ENCODE data around the gene FCAMR. TPM values are rescaled to one million over a fixed set of nuclear protein-coding genes. Genes with fewer than 3 reads are reported as not detected.

FCAMR gene
- total RNA-seq, 1 donor: not detected

DNA sequence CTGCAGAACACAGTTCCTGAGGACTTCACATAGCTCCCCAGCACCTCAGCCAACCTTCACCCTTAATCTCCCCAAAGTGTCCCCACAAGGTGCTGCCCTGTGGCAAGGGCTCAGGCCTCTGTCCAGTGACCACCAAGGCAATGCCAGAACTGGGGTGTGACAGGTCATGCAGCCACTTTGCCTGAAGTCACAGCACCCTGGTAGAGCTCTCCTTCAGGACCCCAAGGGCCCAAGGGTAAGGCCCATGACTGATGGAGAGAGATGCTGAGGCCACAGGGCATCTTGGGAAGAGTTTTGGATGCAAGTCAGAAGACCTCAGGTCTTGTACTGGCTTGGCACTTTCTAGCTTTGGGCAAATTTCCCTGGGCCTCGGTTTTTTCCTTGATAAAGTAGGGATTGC, 47.7 kb downstream of the FCAMR start:
- H3K9me3 ChIP-seq (ENCODE audit: low read depth, low read length): no peaks in the 10 kb centered on the region
- H3K4me1 ChIP-seq (ENCODE audit: insufficient read depth, low read length): peaks cover 95% of the 10 kb centered on the region
- H3K4me3 ChIP-seq (ENCODE audit: low read length): peak overlapping the region; percentile 68
- H3K27me3 ChIP-seq (ENCODE audit: insufficient read depth, low read length): no peaks in the 10 kb centered on the region

DNA sequence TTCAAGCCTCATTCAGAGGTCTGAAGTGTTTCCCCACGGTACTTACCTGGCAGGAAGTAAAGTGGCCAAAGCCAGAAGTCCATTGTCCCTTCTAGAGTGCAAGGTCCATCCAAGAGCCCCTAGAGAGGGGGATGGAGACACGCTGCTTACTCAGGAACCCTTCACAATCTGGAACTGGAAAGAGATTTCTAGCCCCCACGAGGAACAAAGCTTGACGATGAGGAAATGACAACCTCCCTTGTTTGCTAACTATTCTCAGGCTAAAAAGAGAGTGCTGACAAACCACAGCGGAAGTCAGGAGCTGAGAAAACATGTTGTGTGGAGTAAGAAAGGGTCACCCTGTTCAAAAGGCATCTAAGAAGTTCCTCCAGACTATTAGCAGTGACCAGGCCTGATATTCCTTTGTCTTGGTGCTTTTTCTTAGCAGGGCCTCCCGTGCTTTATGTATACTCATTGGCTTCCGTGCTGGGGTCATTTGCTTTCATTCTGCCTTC, 48.4 kb downstream of the FCAMR start, which contains the start of gene FCMR:
Gene FCMR, minus strand, starts transcription at position 170 of the 494 bp plus-strand sequence. Its CDS starts 87 bp downstream, at position 83.
- peaks cover 95% of the 10 kb centered on the region for H3K4me1 ChIP-seq (ENCODE audit: insufficient read depth, low read length)
- H3K4me3 ChIP-seq (ENCODE audit: low read length): peak within 1 kb of the TSS; percentile 68
- no peaks in the 10 kb centered on the region for H3K27me3 ChIP-seq (ENCODE audit: insufficient read depth, low read length)
- no peaks in the 10 kb centered on the region for H3K9me3 ChIP-seq (ENCODE audit: low read depth, low read length)

DNA sequence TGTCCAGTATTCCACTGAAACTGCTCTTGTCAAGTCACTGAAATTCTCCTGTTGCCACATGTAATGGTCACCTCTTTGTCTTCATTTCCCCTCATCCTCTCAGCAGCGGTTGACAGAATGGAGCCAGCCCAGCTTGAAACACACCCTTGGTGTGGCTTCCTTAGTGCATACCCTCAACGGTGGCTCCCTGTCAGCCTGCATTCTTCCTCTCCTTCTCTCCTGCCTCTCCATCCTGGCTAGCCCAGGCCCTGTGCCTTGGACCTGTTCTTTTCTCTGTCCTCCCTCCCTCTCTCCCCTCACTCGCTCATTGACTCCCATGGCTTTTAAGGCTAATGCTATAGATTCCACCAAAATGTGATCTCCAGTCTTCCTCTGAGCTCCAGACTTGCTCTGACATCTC, 52.2 kb downstream of the FCAMR start:
- Histone ChIP-seq H3K9me3 (ENCODE audit: low read depth, low read length) (no peaks in the 10 kb centered on the region), H3K4me1 (ENCODE audit: insufficient read depth, low read length) (peaks cover 90% of the 10 kb centered on the region), H3K4me3 (ENCODE audit: low read length) (peak overlapping the region; percentile 68)

DNA sequence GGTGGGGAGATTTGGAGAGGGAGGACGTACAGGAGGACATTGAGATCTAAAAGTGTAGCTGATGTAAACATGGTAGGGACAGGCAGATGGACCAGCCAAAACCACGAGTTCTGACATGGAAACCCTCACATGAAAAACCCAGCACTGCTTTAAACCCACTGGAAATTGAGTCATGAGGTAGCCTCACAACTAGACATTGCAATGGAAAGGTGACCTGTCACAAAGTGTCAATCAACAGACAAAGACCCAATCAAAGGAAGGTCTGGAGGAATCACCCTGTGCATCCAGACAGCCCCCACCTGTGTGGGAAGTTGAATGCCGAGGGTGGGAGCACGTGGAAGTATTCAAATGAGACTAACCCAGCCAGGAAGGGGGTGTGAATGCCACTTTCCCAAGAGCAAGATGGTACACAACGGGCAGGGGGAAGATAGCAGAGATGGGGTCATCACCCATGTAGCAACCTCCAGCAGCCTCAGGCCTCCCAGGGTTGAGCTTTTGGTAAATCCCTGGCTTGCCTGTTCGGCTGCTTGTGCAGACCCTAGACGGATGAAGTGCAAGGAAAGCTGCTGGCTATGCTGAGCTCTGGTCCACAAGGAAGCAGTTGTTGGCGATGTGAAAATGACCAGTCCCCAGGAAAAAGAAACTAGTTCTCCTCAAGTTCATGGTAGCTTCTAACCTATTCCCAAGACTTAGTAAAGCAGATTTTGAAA, 54.1 kb downstream of the FCAMR start:
- no peaks in the 10 kb centered on the region for H3K9me3 ChIP-seq (ENCODE audit: low read depth, low read length)
- peak overlapping the region; percentile 1 for H3K4me3 ChIP-seq (ENCODE audit: low read length)
- H3K27me3 ChIP-seq (ENCODE audit: insufficient read depth, low read length): no peaks in the 10 kb centered on the region
- H3K4me1 ChIP-seq (ENCODE audit: insufficient read depth, low read length): peaks cover 85% of the 10 kb centered on the region

More for the DNA sequence above, 52.2 kb downstream of the FCAMR start:
- no peaks in the 10 kb centered on the region for H3K27me3 ChIP-seq (ENCODE audit: insufficient read depth, low read length)

DNA sequence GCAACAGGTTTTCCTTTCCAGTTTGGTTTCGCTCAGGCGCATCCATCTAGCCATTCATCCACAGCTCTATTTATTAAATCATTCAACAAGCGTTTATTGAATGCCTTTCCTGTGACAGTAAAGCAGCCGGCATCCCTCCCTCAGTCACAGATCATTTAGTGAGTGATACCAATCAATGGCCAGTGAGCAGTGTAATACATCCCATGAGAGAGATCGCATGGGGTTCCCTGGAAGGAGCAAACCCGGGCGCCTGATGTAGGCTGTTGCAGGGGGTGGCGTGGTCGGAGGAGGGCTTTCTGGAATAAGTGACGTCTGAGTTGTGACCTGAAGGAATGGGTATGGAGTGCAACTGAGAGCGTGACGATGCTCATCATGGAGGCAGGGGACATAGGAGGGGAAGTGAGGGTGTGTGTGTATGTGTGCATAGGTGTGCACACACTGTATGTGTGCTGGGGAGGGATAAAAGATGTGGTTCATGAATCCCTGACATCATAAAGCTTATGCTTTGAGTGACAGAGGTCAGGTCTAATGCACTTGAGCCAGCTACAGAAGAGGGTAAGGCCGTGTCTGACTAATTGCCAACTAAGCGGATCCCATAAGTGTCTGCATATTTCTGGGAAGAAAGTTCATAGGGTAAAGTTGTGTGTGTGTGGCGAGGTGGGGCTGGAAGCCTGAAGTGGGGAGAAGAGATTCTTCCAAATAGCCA, 55.1 kb downstream of the FCAMR start:
- Histone ChIP-seq H3K9me3 (ENCODE audit: low read depth, low read length) (no peaks in the 10 kb centered on the region), H3K27me3 (ENCODE audit: insufficient read depth, low read length) (peaks cover 7% of the 10 kb centered on the region), H3K4me3 (ENCODE audit: low read length) (no peak overlapping the region), H3K4me1 (ENCODE audit: insufficient read depth, low read length) (peaks cover 85% of the 10 kb centered on the region)

DNA sequence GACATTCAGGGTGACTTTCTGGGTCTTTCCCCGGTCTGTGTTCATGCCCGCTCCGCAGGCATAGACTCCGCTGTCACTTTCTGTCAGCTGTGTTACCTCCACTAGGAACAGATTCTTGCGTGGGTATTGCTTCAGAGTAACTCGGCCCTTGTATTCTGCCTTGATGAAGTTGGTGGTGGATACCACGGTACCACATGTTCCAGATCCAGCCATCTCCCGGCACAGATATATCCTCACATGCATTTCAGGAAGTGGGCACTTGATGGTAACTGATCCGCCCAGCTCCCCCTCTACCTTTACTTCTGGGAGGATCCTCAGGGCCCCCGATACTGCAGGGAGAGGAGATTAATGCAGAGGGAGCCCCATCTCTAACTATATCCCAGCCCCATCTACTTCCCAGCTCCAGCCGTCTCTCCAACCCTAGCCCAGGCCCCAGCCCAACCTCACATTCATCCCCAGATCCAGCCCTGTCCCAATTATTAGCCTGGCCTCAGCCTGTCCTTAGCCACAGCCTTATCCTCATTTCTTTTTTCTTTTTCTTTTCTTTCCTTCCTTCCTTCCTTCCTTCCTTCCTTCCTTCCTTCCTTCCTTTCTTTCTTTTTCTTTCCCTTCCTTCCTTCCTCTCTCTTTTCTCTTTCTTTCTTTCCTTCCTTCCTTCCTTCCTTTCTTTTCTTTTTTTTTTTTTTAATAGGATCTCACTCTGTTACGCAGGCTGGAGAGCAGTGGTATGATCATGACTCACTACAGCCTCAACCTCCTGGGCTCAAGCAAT, 56.3 kb downstream of the FCAMR start:
- Histone ChIP-seq H3K27me3 (ENCODE audit: insufficient read depth, low read length) (peaks cover 16% of the 10 kb centered on the region), H3K9me3 (ENCODE audit: low read depth, low read length) (no peaks in the 10 kb centered on the region), H3K4me1 (ENCODE audit: insufficient read depth, low read length) (peaks cover 90% of the 10 kb centered on the region), H3K4me3 (ENCODE audit: low read length) (no peak overlapping the region)

DNA sequence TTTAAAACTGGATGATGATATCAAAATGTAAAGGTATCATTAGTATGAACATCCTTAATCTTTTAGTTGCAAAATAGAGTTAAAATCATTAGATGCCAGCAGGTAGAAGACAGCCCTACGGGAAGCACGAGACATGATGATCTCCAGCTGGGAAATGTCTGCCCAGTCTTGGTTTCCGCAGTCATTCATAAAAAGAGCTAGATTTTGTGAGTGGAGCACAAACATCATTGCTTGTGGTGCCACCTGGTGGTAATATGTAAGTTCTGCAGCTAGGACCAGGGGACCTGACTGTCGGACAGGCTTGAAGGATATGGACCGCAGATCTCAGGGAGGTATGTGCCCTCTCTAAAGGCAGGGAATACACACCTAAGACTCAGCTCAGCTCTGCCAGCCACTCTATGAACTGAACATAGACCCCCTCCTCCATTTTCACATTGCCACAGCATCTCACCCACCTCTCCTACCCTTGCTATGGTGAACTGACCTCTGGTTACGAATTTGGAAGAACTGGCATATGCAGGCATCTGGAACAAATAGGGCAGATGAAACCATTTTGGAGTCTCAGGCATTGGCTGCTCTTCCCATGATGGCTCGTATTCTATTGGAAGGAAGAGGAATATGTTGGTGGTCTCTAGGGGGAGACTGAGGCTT, 57.7 kb downstream of the FCAMR start:
- Histone ChIP-seq H3K9me3 (ENCODE audit: low read depth, low read length) (no peaks in the 10 kb centered on the region), H3K4me3 (ENCODE audit: low read length) (no peak overlapping the region), H3K27me3 (ENCODE audit: insufficient read depth, low read length) (peaks cover 24% of the 10 kb centered on the region), H3K4me1 (ENCODE audit: insufficient read depth, low read length) (peaks cover 87% of the 10 kb centered on the region)

DNA sequence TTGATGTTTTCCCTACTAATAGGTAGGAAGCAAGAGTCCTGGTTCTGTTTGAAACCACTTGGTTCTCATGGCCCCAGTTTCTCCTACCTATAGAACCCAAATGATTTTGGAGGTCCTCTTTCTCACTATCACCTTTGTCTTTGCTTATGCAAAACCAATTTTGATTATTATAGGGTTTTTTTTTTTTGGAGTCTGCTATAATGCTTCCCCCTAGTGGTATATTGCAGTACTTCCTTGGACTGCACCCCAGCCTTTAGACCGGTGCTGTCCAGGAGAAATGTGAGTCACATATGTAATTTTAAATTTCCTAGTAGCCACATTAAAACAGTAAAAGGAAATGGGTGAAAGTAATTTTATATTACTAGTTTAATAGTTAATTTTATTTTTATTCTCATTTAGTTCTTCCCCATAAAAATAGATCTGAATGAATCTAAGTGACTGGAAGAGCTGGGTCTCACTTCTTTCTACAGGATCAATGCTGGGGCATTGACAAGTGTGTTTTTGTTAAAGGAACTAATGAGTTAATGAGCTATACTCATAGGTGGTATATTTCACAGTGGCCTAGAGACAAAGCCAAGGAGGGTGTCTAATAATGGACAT, 59.1 kb downstream of the FCAMR start:
- Histone ChIP-seq H3K27me3 (ENCODE audit: insufficient read depth, low read length) (peaks cover 24% of the 10 kb centered on the region), H3K9me3 (ENCODE audit: low read depth, low read length) (no peaks in the 10 kb centered on the region), H3K4me1 (ENCODE audit: insufficient read depth, low read length) (peaks cover 83% of the 10 kb centered on the region), H3K4me3 (ENCODE audit: low read length) (no peak overlapping the region)

DNA sequence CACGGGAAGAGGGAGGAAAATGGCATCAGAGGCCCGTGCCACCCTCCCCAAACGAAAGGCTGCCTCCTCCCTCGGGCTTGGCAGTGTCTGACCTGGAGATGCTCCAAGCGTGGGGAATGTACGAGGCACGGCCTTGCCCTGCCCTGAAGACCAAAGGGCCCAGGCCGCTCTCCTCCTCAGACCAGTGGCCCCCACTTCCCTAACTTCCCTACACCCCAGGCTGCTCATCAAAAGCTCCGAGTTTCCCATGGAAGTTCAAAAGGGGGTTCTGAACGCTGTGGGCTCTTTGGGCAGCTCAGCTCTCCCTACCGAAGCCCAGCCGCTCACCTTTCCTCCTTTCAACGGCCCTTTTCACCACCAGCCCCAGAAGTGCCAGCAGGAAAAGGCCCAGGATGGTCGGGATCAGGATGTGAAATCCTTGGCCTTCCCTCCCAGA, 60.4 kb downstream of the FCAMR start:
- Histone ChIP-seq H3K27me3 (ENCODE audit: insufficient read depth, low read length) (peaks cover 24% of the 10 kb centered on the region), H3K4me1 (ENCODE audit: insufficient read depth, low read length) (peaks cover 82% of the 10 kb centered on the region), H3K9me3 (ENCODE audit: low read depth, low read length) (no peaks in the 10 kb centered on the region), H3K4me3 (ENCODE audit: low read length) (no peak overlapping the region)

DNA sequence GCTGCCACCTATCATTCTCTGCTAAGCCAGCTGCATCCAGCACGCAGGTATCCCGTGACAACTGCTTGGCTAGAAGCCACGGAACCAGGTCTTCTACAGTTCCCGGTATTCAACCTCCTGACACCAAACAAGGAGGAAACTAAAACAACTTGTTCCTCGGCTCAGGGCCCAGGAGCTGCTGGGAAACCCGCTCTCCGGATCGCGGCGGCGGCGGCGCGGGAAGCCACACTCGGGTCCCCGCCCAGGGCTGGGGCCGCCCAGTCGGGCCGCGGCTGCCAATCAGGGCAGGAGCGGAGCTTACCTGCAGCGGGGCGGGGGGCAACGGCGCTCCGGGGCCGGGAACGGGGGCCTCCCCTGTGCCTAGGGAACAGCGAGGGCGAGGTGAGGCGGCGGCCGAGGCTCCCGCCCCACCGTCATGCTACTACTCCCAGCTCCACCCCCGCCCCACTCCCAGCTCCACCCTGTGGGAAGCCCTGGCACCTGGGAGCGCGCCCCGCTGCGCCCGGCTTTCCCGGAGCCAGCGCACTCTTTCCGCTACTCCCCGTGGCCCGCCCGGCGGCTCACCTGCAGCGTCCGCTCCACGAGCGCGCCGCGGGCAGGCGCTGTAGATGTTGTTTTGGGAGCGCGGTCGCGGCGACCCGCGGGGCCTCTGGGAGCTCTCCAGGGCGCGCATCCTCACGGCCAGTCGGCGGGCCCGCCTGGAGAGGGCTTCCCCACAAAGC, 60.9 kb downstream of the FCAMR start:
- Histone ChIP-seq H3K9me3 (ENCODE audit: low read depth, low read length) (no peaks in the 10 kb centered on the region), H3K4me3 (ENCODE audit: low read length) (no peak overlapping the region), H3K4me1 (ENCODE audit: insufficient read depth, low read length) (peaks cover 80% of the 10 kb centered on the region), H3K27me3 (ENCODE audit: insufficient read depth, low read length) (peaks cover 24% of the 10 kb centered on the region)

DNA sequence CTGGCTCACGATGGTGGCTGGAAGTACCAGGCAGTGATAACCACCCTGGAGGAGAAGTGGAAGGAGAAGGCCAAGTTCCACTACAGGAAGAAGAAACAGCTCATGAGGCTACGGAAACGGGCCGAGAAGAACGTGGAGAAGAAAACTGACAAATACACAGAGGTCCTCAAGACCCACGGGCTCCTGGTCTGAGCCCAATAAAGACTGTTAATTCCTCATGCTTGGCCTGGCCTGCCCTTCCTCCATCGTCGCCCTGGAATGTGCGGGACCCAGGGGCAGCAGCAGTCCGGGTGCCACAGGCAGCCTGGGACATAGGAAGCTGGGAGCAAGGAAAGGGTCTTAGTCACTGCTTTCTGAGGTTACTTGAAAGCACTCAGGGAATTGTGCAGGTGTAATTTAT, 62.2 kb downstream of the FCAMR start:
- H3K9me3 ChIP-seq (ENCODE audit: low read depth, low read length): no peaks in the 10 kb centered on the region
- no peak overlapping the region for H3K4me3 ChIP-seq (ENCODE audit: low read length)
- peaks cover 24% of the 10 kb centered on the region for H3K27me3 ChIP-seq (ENCODE audit: insufficient read depth, low read length)
- H3K4me1 ChIP-seq (ENCODE audit: insufficient read depth, low read length): peaks cover 70% of the 10 kb centered on the region
